Ishikawa (cell line): ENCODE measurements around the gene LRRC74A.
A peak's percentile ranks its signal among the peaks of the same experiment; 100 is the strongest.

ENCODE experiments used
- CEBPB ChIP-seq: IDR thresholded peaks from 2 replicates; pipeline ENCODE4 v1.6.1; 2012
- CREB1 ChIP-seq: IDR thresholded peaks from 2 replicates; pipeline ENCODE4 v1.6.1; 2012; ENCODE audit warnings: low read depth
- EGR1 ChIP-seq: IDR thresholded peaks from 2 replicates; pipeline ENCODE4 v1.6.1; 2012
- EP300 ChIP-seq: IDR thresholded peaks from 2 replicates; pipeline ENCODE4 v1.6.1; 2012; ENCODE audit warnings: borderline replicate concordance
- FOXM1 ChIP-seq: IDR thresholded peaks from 2 replicates; pipeline ENCODE4 v1.6.1; 2012; ENCODE audit warnings: low read depth, borderline replicate concordance
- NFIC ChIP-seq: IDR thresholded peaks from 2 replicates; pipeline ENCODE4 v1.6.1; 2012
- RAD21 ChIP-seq: IDR thresholded peaks from 2 replicates; pipeline ENCODE4 v1.6.1; 2012; ENCODE audit warnings: low read depth
- REST ChIP-seq: IDR thresholded peaks from 2 replicates; pipeline ENCODE4 v1.6.1; 2012; ENCODE audit warnings: low read depth, mild to moderate bottlenecking
- TAF1 ChIP-seq: IDR thresholded peaks from 2 replicates; pipeline ENCODE4 v1.6.1; 2012; ENCODE audit warnings: low read depth, mild to moderate bottlenecking
- TCF12 ChIP-seq: IDR thresholded peaks from 2 replicates; pipeline ENCODE4 v1.6.1; 2012; ENCODE audit warnings: low read depth
- TEAD4 ChIP-seq: IDR thresholded peaks from 2 replicates; pipeline ENCODE4 v1.6.1; 2012
- USF1 ChIP-seq: IDR thresholded peaks from 2 replicates; pipeline ENCODE4 v1.6.1; 2012
- YY1 ChIP-seq: IDR thresholded peaks from 2 replicates; pipeline ENCODE4 v1.6.1; 2012; ENCODE audit warnings: low read depth
- ZBTB7A ChIP-seq: IDR thresholded peaks from 2 replicates; pipeline ENCODE4 v1.6.1; 2012; ENCODE audit warnings: low read depth
- TF ChIP-seq, protein P1 (sequence below): IDR thresholded peaks from 2 replicates; pipeline ENCODE4 v1.6.1; 2012

LRRC74A gene

GRCh38 chr14:76911473-76911872 lies 85.3 kb downstream of the LRRC74A start:
- TF ChIP-seq, protein P1, sequence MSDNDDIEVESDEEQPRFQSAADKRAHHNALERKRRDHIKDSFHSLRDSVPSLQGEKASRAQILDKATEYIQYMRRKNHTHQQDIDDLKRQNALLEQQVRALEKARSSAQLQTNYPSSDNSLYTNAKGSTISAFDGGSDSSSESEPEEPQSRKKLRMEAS: no peak
- TF ChIP-seq EGR1 (no peak), NFIC (no peak), CEBPB (no peak)

DNA sequence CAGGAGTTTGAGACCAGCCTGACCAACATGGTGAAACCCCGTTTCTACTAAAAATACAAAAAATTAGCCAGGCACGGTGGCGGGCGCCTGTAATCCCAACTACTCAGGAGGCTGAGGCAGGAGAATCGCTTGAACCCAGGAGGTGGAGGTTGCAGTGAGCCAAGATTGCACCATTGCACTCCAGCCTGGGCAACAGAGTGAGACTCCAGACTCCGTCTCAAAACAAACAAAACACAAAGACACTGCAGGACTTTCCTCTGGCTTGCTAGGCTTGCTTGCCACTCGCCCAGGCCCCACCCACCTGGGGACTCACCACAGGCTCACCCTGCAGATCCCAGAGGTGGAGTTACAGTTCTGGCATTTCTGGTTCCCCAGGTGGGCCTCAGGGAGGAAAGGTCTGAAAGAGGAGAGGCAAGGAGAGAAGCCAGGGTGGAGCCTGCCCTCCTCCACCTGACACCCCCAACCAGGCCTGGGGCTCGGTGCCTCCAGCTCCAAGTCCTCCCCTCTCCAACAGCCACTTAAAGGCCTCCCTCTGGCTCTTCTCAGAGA lies 88.4 kb downstream of the LRRC74A start:
- TF ChIP-seq ZBTB7A (0 out of 2 replicates have a peak, but pooled peaks have one; percentile 25), EP300 (peak; percentile 68; the same call in 1 of the 2 replicates), TEAD4 (peak; percentile 59), NFIC (peak; percentile 63), FOXM1 (peak; percentile 26; the same call in 1 of the 2 replicates), RAD21 (peak; percentile 12; the same call in 1 of the 2 replicates), TCF12 (peak; percentile 76)
- TF ChIP-seq, protein P1: 0 out of 2 replicates have a peak, but pooled peaks have one; percentile 41

DNA sequence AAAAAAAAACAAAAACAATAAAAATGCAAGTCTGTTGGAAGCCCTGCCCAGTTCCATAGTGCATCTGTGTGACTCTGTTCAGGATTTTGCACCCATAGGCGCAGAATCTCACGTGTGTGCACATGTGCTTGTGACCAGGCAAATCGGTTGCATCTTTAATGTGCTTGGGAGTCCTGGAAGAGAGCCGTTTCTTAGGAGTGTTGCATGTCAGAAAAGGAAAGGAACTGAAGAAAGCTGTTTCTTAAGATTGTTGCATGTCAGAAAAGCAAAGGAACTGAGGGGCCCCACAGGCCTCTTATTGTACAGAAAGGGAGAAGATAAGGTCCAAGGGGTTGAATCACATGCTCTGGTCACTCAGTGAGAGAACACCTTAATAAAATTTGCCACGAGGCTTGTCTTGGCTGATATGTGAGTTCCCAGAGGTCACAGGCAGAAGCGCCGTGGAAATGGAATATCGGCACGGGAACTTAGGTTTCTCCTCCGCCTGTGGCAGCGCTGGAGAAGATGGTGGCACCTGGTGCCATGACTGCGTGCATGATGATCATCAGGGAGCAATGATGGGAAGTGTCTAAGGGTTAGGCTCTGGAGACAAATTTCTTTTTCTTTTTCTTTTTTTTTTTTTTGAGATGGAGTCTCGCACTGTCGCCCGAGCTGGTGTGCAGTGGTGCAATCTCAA lies 90.0 kb downstream of the LRRC74A start:
- no peak for TF ChIP-seq RAD21
- TF ChIP-seq TAF1: no peak
- TF ChIP-seq NFIC: no peak
- no peak for TF ChIP-seq EP300
- no peak for TF ChIP-seq FOXM1

DNA sequence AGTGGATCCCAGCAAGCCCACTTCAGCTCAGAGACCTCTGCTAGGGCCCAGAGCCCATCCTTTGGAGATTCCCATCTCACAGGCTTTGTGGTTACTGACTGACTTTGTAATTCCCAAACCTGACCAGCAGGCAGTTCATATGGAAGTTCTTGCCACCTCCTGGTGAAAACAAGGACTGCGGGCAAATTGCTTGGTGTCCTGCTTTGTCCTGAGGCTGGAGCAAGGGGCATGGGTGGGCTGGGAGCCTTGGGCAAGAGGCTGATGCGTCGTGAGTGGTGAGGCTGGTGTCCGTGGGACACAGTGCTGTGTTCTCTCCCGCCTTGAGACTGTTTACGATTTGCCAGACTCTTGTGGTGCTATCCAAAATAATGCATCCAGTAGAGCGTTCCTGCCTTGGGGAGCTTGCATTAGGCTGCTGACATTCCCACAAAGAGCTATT lies 91.0 kb downstream of the LRRC74A start:
- TF ChIP-seq RAD21 (peak; percentile 59), NFIC (no peak)

- TF ChIP-seq EP300 (peak; percentile 79; the same call in 1 of the 2 replicates), TEAD4 (peak; percentile 38; the same call in 1 of the 2 replicates), EGR1 (no peak), FOXM1 (peak; percentile 66; the same call in 1 of the 2 replicates), REST (no peak), TAF1 (no peak), TCF12 (peak; percentile 77), USF1 (peak; percentile 39; the same call in 1 of the 2 replicates), RAD21 (peak; percentile 2; the same call in 1 of the 2 replicates), CEBPB (0 out of 2 replicates have a peak, but pooled peaks have one; percentile 40), CREB1 (no peak), NFIC (peak; percentile 93), YY1 (no peak), ZBTB7A (no peak)
- TF ChIP-seq, protein P1: no peak
Measured at GRCh38 chr14:76917745-76918255, 91.6 kb downstream of the LRRC74A start.

DNA sequence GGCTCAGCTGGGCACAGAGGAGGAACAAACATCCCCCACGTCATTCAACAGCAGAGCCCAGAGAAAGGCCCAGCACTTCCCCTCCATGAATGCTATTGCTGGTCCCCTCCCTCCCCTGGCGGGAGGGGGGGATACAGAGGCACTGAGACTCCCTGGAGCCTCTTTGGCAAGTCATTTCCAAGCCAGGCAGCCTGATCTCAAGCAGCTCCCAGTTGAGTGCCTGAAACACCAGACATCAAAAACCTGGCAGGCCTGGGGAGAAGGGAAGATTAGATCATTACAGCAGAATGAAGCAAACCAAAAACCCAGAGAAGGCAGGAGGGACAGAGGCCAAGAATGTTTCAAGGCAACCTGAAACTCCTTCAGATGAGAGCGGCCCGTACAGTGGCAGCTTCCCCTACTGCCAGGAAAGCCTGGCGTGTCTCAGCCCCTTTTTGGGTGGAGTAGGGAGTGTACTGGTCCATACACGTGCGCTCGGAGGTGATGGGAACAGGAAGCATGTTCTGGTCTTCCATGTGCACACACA lies 92.1 kb downstream of the LRRC74A start:
- no peak for TF ChIP-seq EP300
- TF ChIP-seq REST: no peak
- TF ChIP-seq TEAD4: no peak
- TF ChIP-seq FOXM1: no peak
- TF ChIP-seq ZBTB7A: no peak
- no peak for TF ChIP-seq USF1
- TF ChIP-seq TCF12: no peak
- no peak for TF ChIP-seq CEBPB
- TF ChIP-seq CREB1: no peak
- no peak; the same call in 1 of the 2 replicates for TF ChIP-seq RAD21
- TF ChIP-seq, protein P1: no peak
- no peak for TF ChIP-seq YY1
- no peak for TF ChIP-seq EGR1
